ENCODE measurements around the gene ASNSD1. TPM values are rescaled to one million over a fixed set of nuclear protein-coding genes. Genes with fewer than 3 reads are reported as not detected.

ASNSD1 gene
- 10 to 100 TPM; 58.8 to 73.1 TPM for total RNA-seq
- 10 to 100 TPM; 53.9 to 54.1 TPM for polyA plus RNA-seq (ENCODE audit: insufficient read length in 2 of 2)
- long read RNA-seq, donor 1, transcript ASNSD1-209 (4 exons, 581 nt) = minor isoform, 8 of 33 reads
- long read RNA-seq, donor 1, transcript ASNSD1-201 (6 exons, 2,450 nt) = major isoform, 9 of 33 reads
- long read RNA-seq, donor 1, partial matches to known transcripts = 13 of 33 reads
- long read RNA-seq, donor 1, other reads (novel, unspliced or antisense) = 0 of 33 reads
- long read RNA-seq, donor 2, transcript ASNSD1-201 (6 exons, 2,450 nt) = major isoform, 7 of 16 reads
- long read RNA-seq, donor 2, partial matches to known transcripts = 5 of 16 reads
- long read RNA-seq, donor 2, other reads (novel, unspliced or antisense) = 0 of 16 reads
- long read RNA-seq, donor 3, partial matches to known transcripts = 6 of 8 reads
- long read RNA-seq, donor 3, other reads (novel, unspliced or antisense) = 0 of 8 reads
- long read RNA-seq, donor 4, transcript ASNSD1-201 (6 exons, 2,450 nt) = major isoform, 13 of 48 reads
- long read RNA-seq, donor 4, transcript ASNSD1-209 (4 exons, 581 nt) = minor isoform, 8 of 48 reads
- long read RNA-seq, donor 4, transcript ASNSD1-203 (4 exons, 567 nt) = minor isoform, 5 of 48 reads
- long read RNA-seq, donor 4, partial matches to known transcripts = 22 of 48 reads
- long read RNA-seq, donor 4, other reads (novel, unspliced or antisense) = 0 of 48 reads

DNA sequence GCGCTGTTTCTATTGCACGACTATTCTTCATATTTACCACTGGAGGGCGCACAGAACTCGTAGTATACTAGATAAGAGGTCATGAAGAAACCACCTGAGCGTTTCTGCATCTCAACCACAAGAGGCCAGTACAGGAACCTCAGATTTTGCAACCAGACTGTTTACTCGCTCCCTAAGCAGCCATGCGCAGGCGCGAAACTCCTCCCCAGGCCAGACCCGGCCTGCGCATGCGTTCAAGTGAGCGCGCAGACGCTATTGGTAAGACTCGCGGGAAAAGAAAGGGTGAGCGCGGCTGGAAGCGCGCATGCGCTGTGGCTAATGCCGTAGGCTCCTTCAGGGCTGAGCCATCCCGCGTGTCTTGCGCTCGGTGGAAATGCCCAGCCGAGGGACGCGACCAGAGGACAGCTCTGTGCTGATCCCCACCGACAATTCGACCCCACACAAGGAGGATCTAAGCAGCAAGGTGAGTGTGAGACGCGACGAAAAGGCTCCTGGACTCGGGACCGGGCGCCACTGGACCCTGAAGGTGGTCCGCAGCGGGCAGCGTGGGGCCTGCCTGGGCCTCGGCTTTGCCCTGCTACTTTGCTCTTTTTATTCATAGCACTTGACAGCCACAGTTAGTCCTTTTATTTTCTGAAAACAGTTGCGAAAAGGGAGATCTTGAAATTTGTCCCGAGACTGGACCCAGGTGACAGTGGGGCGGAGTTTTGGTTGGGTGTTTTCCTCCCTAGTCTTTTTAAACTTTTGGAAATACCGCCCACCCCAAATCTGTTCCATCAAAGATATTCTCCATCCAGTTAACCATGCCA, at the start of gene ASNSD1:
Gene ASNSD1, plus strand, starts transcription at position 312 of the 809 bp plus-strand sequence. CDS start 4,674 bp downstream, outside the sequence.
- WGBS (ENCODE audit: insufficient coverage) = under 1% methylated on average over 40 of the region's 46 CpGs

GRCh38 chr2:189613077-189613636, 48.1 kb upstream of the ASNSD1 start:
- no peak overlapping the region for H3K4me3 ChIP-seq (ENCODE audit: low read depth, low read length)
- no peaks in the 10 kb centered on the region for H3K4me1 ChIP-seq (ENCODE audit: control insufficient read depth, insufficient read depth, low read length)
- no peak overlapping the region for H3K27ac ChIP-seq (ENCODE audit: low read depth, low read length)
- H3K9me3 ChIP-seq (ENCODE audit: control insufficient read depth, insufficient read depth, low read length) = no peaks in the 10 kb centered on the region
- H3K36me3 ChIP-seq (ENCODE audit: control insufficient read depth, insufficient read depth, low read length) = no peaks in the 10 kb centered on the region
- H3K27me3 ChIP-seq (ENCODE audit: control insufficient read depth, insufficient read depth, low read length) = no peaks in the 10 kb centered on the region
- no CpG with 5 or more reads among the region's 6 CpGs for WGBS (ENCODE audit: insufficient coverage)
- peak in 1 of 6 donors; percentile 18 for DNase-seq (ENCODE audit: low read depth in 4 of 6, low spot score in 6 of 6)

More for the DNA sequence above, at the start of gene ASNSD1:
- H3K4me3 ChIP-seq (ENCODE audit: low read depth, low read length) = peak within 1 kb of the TSS; percentile 100
- H3K27me3 ChIP-seq (ENCODE audit: control insufficient read depth, insufficient read depth, low read length) = no peaks in the 10 kb centered on the region
- peak; percentile 98 to 100 (median 100) for DNase-seq (ENCODE audit: low read depth in 4 of 6, low spot score in 6 of 6)
- no peaks in the 10 kb centered on the region for H3K9me3 ChIP-seq (ENCODE audit: control insufficient read depth, insufficient read depth, low read length)
- H3K36me3 ChIP-seq (ENCODE audit: control insufficient read depth, insufficient read depth, low read length) = peaks cover 5% of the 10 kb centered on the region
- H3K4me1 ChIP-seq (ENCODE audit: control insufficient read depth, insufficient read depth, low read length) = peaks cover 8% of the 10 kb centered on the region
- peak within 1 kb of the TSS; percentile 64 for H3K27ac ChIP-seq (ENCODE audit: low read depth, low read length)

GRCh38 chr2:189613650-189614420, 47.4 kb upstream of the ASNSD1 start:
- Histone ChIP-seq H3K4me3 (ENCODE audit: low read depth, low read length) (no peak overlapping the region), H3K4me1 (ENCODE audit: control insufficient read depth, insufficient read depth, low read length) (no peaks in the 10 kb centered on the region), H3K27me3 (ENCODE audit: control insufficient read depth, insufficient read depth, low read length) (no peaks in the 10 kb centered on the region), H3K36me3 (ENCODE audit: control insufficient read depth, insufficient read depth, low read length) (no peaks in the 10 kb centered on the region), H3K9me3 (ENCODE audit: control insufficient read depth, insufficient read depth, low read length) (no peaks in the 10 kb centered on the region), H3K27ac (ENCODE audit: low read depth, low read length) (no peak overlapping the region)
- WGBS (ENCODE audit: insufficient coverage) = no CpG with 5 or more reads among the region's 2 CpGs
- DNase-seq (ENCODE audit: low read depth in 4 of 6, low spot score in 6 of 6) = peak in 2 of 6 donors; percentile 11 to 48

- 98% methylated on average over 4 of the region's 4 CpGs for WGBS (ENCODE audit: insufficient coverage)
- no peak overlapping the region for H3K4me3 ChIP-seq (ENCODE audit: low read depth, low read length)
- no peaks in the 10 kb centered on the region for H3K36me3 ChIP-seq (ENCODE audit: control insufficient read depth, insufficient read depth, low read length)
- no peaks in the 10 kb centered on the region for H3K4me1 ChIP-seq (ENCODE audit: control insufficient read depth, insufficient read depth, low read length)
- no peaks in the 10 kb centered on the region for H3K27me3 ChIP-seq (ENCODE audit: control insufficient read depth, insufficient read depth, low read length)
- no peak overlapping the region for H3K27ac ChIP-seq (ENCODE audit: low read depth, low read length)
- no peaks in the 10 kb centered on the region for H3K9me3 ChIP-seq (ENCODE audit: control insufficient read depth, insufficient read depth, low read length)
- DNase-seq (ENCODE audit: low read depth in 4 of 6, low spot score in 6 of 6) = no peak
Observed at GRCh38 chr2:189614585-189614984, 46.7 kb upstream of the ASNSD1 start.

GRCh38 chr2:189618197-189618596, 43.1 kb upstream of the ASNSD1 start:
- H3K36me3 ChIP-seq (ENCODE audit: control insufficient read depth, insufficient read depth, low read length) = no peaks in the 10 kb centered on the region
- no CpG with 5 or more reads among the region's 1 CpG for WGBS (ENCODE audit: insufficient coverage)
- H3K9me3 ChIP-seq (ENCODE audit: control insufficient read depth, insufficient read depth, low read length) = no peaks in the 10 kb centered on the region
- H3K4me3 ChIP-seq (ENCODE audit: low read depth, low read length) = no peak overlapping the region
- no peak for DNase-seq (ENCODE audit: low read depth in 4 of 6, low spot score in 6 of 6)
- no peaks in the 10 kb centered on the region for H3K27me3 ChIP-seq (ENCODE audit: control insufficient read depth, insufficient read depth, low read length)
- no peak overlapping the region for H3K27ac ChIP-seq (ENCODE audit: low read depth, low read length)
- no peaks in the 10 kb centered on the region for H3K4me1 ChIP-seq (ENCODE audit: control insufficient read depth, insufficient read depth, low read length)

DNA sequence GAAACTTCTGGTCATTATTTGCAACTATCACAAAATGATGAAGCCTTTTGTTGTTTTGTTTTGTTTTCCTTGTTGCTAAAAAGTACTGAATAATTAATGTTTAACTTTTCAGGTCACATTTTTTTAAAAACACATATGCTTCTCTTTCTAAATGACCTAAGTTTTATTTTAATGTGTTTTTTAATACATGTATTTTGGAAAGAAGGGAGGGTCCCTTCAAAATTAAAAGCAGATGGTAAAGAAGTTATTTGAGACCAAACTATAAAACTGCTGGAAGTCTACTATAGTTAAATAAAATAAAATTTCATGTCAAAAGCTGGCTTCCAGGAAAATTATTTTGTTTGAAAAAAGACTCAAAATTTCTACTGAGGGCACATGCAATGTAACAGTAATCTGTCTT, 39.5 kb upstream of the ASNSD1 start:
- Histone ChIP-seq H3K4me1 (ENCODE audit: control insufficient read depth, insufficient read depth, low read length) (no peaks in the 10 kb centered on the region), H3K9me3 (ENCODE audit: control insufficient read depth, insufficient read depth, low read length) (no peaks in the 10 kb centered on the region), H3K27me3 (ENCODE audit: control insufficient read depth, insufficient read depth, low read length) (no peaks in the 10 kb centered on the region), H3K36me3 (ENCODE audit: control insufficient read depth, insufficient read depth, low read length) (no peaks in the 10 kb centered on the region), H3K4me3 (ENCODE audit: low read depth, low read length) (no peak overlapping the region), H3K27ac (ENCODE audit: low read depth, low read length) (no peak overlapping the region)
- DNase-seq (ENCODE audit: low read depth in 4 of 6, low spot score in 6 of 6) = no peak

DNA sequence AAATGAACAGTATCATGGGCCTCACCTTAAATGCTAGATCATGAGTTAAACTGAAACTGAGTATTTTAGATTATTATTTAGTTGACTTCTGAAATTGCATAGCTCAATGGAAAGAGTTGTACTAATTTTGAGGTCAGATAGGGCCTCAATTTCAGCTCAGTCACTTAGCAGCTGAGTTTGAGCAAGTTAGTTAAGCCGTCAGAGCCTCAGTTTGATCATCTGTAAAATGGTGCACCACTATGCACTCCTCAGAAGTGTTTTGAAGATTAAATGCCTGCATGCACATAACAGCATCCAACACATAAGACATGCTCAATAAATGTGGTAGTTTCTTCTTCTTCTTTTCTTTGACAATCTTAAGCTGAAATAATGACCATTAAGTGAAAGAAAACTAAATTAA, 38.2 kb upstream of the ASNSD1 start:
- no CpG with 5 or more reads among the region's 1 CpG for WGBS (ENCODE audit: insufficient coverage)
- Histone ChIP-seq H3K4me3 (ENCODE audit: low read depth, low read length) (no peak overlapping the region), H3K27me3 (ENCODE audit: control insufficient read depth, insufficient read depth, low read length) (no peaks in the 10 kb centered on the region), H3K4me1 (ENCODE audit: control insufficient read depth, insufficient read depth, low read length) (no peaks in the 10 kb centered on the region), H3K27ac (ENCODE audit: low read depth, low read length) (no peak overlapping the region), H3K36me3 (ENCODE audit: control insufficient read depth, insufficient read depth, low read length) (no peaks in the 10 kb centered on the region), H3K9me3 (ENCODE audit: control insufficient read depth, insufficient read depth, low read length) (no peaks in the 10 kb centered on the region)
- no peak for DNase-seq (ENCODE audit: low read depth in 4 of 6, low spot score in 6 of 6)

GRCh38 chr2:189624648-189625355, 36.5 kb upstream of the ASNSD1 start:
- Histone ChIP-seq H3K4me3 (ENCODE audit: low read depth, low read length) (no peak overlapping the region), H3K4me1 (ENCODE audit: control insufficient read depth, insufficient read depth, low read length) (no peaks in the 10 kb centered on the region), H3K27me3 (ENCODE audit: control insufficient read depth, insufficient read depth, low read length) (no peaks in the 10 kb centered on the region), H3K9me3 (ENCODE audit: control insufficient read depth, insufficient read depth, low read length) (no peaks in the 10 kb centered on the region), H3K27ac (ENCODE audit: low read depth, low read length) (no peak overlapping the region), H3K36me3 (ENCODE audit: control insufficient read depth, insufficient read depth, low read length) (no peaks in the 10 kb centered on the region)
- 75% methylated on average over 1 of the region's 3 CpGs for WGBS (ENCODE audit: insufficient coverage)
- no peak for DNase-seq (ENCODE audit: low read depth in 4 of 6, low spot score in 6 of 6)

Measured in spinal cord (tissue), 10 donors.